ENCODE measurements around the gene NFKB1.
A peak's percentile ranks its signal among the peaks of the same experiment; 100 is the strongest.

NFKB1 gene

GRCh38 chr4:102546635-102547034 is 45.5 kb downstream of the NFKB1 start:
- no peak for TF ChIP-seq CTCF (IDR thresholded peaks at IDR 0.05; ENCODE audit: low read depth, low read length)
- DNase-seq (ENCODE audit: low read depth in 2 of 2): no peak
- no peak overlapping the region for H3K4me3 ChIP-seq (replicated peaks in 1 of 2; ENCODE audit: low read depth in 2 of 2, low read length in 2 of 2)

- H3K4me3 ChIP-seq (replicated peaks in 1 of 2; ENCODE audit: low read depth in 2 of 2, low read length in 2 of 2): no peak overlapping the region
- DNase-seq (ENCODE audit: low read depth in 2 of 2): no peak
- no peak for TF ChIP-seq CTCF (IDR thresholded peaks at IDR 0.05; ENCODE audit: low read depth, low read length)
These were observed 46.8 kb downstream of the NFKB1 start for GRCh38 chr4:102547973-102548372.

- DNase-seq (ENCODE audit: low read depth in 2 of 2): no peak
- no peak for TF ChIP-seq CTCF (IDR thresholded peaks at IDR 0.05; ENCODE audit: low read depth, low read length)
- H3K4me3 ChIP-seq (replicated peaks in 1 of 2; ENCODE audit: low read depth in 2 of 2, low read length in 2 of 2): no peak overlapping the region
These were observed 50.9 kb downstream of the NFKB1 start for GRCh38 chr4:102551958-102552565.

GRCh38 chr4:102552781-102553180 is 51.6 kb downstream of the NFKB1 start:
- no peak overlapping the region for H3K4me3 ChIP-seq (replicated peaks in 1 of 2; ENCODE audit: low read depth in 2 of 2, low read length in 2 of 2)
- peak; percentile 61 to 71 for DNase-seq (ENCODE audit: low read depth in 2 of 2)
- no peak for TF ChIP-seq CTCF (IDR thresholded peaks at IDR 0.05; ENCODE audit: low read depth, low read length)

- TF ChIP-seq CTCF (IDR thresholded peaks at IDR 0.05; ENCODE audit: low read depth, low read length): no peak
- no peak overlapping the region for H3K4me3 ChIP-seq (replicated peaks in 1 of 2; ENCODE audit: low read depth in 2 of 2, low read length in 2 of 2)
- peak in 1 of 2 donors; percentile 48 for DNase-seq (ENCODE audit: low read depth in 2 of 2)
These were observed 52.8 kb downstream of the NFKB1 start for GRCh38 chr4:102553982-102554381.

GRCh38 chr4:102554482-102554881 is 53.3 kb downstream of the NFKB1 start:
- H3K4me3 ChIP-seq (replicated peaks in 1 of 2; ENCODE audit: low read depth in 2 of 2, low read length in 2 of 2): no peak overlapping the region
- DNase-seq (ENCODE audit: low read depth in 2 of 2): peak; percentile 51 to 87
- peak; percentile 14 for TF ChIP-seq CTCF (IDR thresholded peaks at IDR 0.05; ENCODE audit: low read depth, low read length)

- DNase-seq (ENCODE audit: low read depth in 2 of 2): no peak
- no peak overlapping the region for H3K4me3 ChIP-seq (replicated peaks in 1 of 2; ENCODE audit: low read depth in 2 of 2, low read length in 2 of 2)
- TF ChIP-seq CTCF (IDR thresholded peaks at IDR 0.05; ENCODE audit: low read depth, low read length): no peak
These were observed 53.8 kb downstream of the NFKB1 start for GRCh38 chr4:102554992-102555391.
